IMR-90 (cell line): ENCODE measurements around the gene RABGGTA. TPM values are rescaled to one million over a fixed set of nuclear protein-coding genes. Genes with fewer than 3 reads are reported as not detected.

Source experiments
- CTCF ChIP-seq: conservative IDR thresholded peaks from 2 replicates; pipeline ENCODE4 v1.5.1; 2012; ENCODE audit warnings: mild to moderate bottlenecking, low read depth, low read length, improper control_type of control experiment
- polyA plus RNA-seq, 3 experiments: library from polyadenylated mRNA; depleted of rRNA; stranded (reverse); fragments of >200 nt; gene quantifications; 2 replicates each; pipeline ENCODE4 v1.2.3, GENCODE V29; 2012; ENCODE audit warnings: low replicate concordance in 1 of 3
- total RNA-seq: library from RNA; depleted of rRNA; stranded (reverse); fragments of >200 nt; gene quantifications from 2 replicates; pipeline ENCODE4 v1.2.3, GENCODE V29; 2012

The RABGGTA gene
- total and polyA plus RNA-seq, 2 of the 4 experiments (the other 2 are of a cell fraction): 25.6 to 55.6 TPM

GRCh38 chr14:24309538-24310264 lies 38.3 kb upstream of the RABGGTA start, which contains the start of gene LTB4R2 (continued):
- no peak for TF ChIP-seq CTCF
